ENCODE results near the gene RBM23.

RBM23 gene

GRCh38 chr14:22884738-22885523, 34.0 kb downstream of the RBM23 start:
- no peaks in the 10 kb centered on the region for H3K4me1 ChIP-seq (ENCODE audit: control insufficient read depth, insufficient read depth, low read length)
- H3K4me3 ChIP-seq (ENCODE audit: low read length) = no peak overlapping the region
- DNase-seq (ENCODE audit: low read depth) = no peak

DNA sequence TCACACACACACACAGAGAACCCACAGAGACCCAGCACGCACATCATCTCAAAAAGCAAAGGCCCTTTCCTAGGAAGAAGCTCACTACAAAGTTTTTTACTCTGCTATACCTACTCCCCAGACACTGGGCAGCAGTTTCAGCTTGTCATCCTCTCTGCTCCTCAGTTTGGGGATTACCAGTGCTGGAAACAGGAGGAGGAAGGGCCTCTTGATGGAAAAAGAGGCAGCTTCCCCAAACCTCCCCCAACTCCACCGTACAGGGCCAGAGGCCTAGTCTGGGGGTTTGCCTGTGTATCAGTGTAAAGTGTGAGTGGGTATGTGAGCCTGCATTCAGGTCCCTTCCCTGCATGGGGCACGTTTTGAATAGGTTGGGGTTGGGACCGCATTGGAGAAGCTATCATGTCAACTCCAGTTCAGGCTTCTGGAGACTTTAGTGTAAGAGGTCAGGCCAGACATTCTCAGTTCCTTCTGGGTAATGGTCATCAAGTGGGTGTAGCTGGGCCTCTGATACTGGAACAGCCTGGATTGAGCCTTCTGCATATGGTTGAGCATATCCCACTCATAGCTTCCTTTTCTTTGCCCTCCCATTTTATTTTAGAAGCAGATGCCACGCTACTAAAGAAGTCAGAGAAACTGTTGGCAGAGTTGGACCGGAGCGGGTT, 34.7 kb downstream of the RBM23 start:
- Histone ChIP-seq H3K36me3 (ENCODE audit: control insufficient read depth, insufficient read depth, low read length, severe bottlenecking) (peaks cover 5% of the 10 kb centered on the region), H3K9me3 (ENCODE audit: control insufficient read depth, low read length) (no peaks in the 10 kb centered on the region), H3K9ac (ENCODE audit: low read length) (no peak overlapping the region), H3K4me3 (ENCODE audit: low read length) (no peak overlapping the region), H3K4me1 (ENCODE audit: control insufficient read depth, insufficient read depth, low read length) (no peaks in the 10 kb centered on the region), H3K27me3 (replicated peaks; ENCODE audit: control insufficient read depth, insufficient read depth, low read length) (peaks cover 9% of the 10 kb centered on the region)
- DNase-seq (ENCODE audit: low read depth) = no peak

More at GRCh38 chr14:22884738-22885523, 34.0 kb downstream of the RBM23 start:
- no peaks in the 10 kb centered on the region for H3K9me3 ChIP-seq (ENCODE audit: control insufficient read depth, low read length)
- no peak overlapping the region for H3K9ac ChIP-seq (ENCODE audit: low read length)
- no peaks in the 10 kb centered on the region for H3K36me3 ChIP-seq (ENCODE audit: control insufficient read depth, insufficient read depth, low read length, severe bottlenecking)
- H3K27me3 ChIP-seq (replicated peaks; ENCODE audit: control insufficient read depth, insufficient read depth, low read length) = peaks cover 9% of the 10 kb centered on the region

DNA sequence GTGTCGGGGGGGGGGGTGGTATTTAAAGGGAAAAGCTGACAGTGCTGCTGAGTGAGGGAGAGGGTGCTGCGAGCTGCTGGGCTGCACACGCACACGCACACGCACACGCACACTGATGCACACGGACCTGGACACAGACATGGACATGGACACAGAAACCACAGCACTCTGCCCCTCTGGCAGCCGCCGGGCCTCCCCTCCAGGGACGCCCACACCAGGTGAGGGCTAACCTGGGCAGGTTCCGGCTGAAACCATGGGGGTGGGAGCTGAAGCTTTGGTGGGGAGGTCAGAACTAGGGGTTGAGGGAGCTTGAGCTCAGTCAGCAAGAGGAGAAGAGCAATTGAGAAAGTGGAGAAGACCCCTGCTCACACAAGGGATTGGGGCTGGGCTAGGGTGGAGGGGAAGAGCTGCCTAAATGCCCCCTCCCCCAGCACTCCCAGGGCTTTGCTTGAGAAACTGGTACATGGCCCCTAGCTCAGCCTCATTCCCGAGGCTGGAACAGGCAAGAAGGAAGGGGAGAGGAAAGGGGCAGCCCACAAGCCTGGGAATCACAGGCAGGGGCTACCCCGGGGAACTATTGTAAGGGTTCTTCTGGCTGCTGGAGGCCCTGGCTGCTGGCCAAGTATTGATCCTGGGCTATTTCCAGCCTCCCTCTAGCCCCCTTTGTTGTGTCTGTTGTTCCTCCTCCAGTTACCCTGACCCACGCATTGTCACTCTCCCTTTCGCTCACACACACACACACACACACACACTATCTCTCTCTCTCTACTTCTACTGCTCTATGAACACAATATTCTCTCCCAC, 35.6 kb downstream of the RBM23 start, which contains the start of gene REM2:
Gene REM2, plus strand, starts transcription at position 50 of the 804 bp plus-strand sequence. Its CDS starts 66 bp downstream, at position 116.
- Histone ChIP-seq H3K4me3 (ENCODE audit: low read length) (no peak within 1 kb of the TSS), H3K9me3 (ENCODE audit: control insufficient read depth, low read length) (no peaks in the 10 kb centered on the region), H3K36me3 (ENCODE audit: control insufficient read depth, insufficient read depth, low read length, severe bottlenecking) (peaks cover 9% of the 10 kb centered on the region), H3K4me1 (ENCODE audit: control insufficient read depth, insufficient read depth, low read length) (no peaks in the 10 kb centered on the region), H3K9ac (ENCODE audit: low read length) (no peak within 1 kb of the TSS), H3K27me3 (replicated peaks; ENCODE audit: control insufficient read depth, insufficient read depth, low read length) (peaks cover 9% of the 10 kb centered on the region)
- no peak for DNase-seq (ENCODE audit: low read depth)

DNA sequence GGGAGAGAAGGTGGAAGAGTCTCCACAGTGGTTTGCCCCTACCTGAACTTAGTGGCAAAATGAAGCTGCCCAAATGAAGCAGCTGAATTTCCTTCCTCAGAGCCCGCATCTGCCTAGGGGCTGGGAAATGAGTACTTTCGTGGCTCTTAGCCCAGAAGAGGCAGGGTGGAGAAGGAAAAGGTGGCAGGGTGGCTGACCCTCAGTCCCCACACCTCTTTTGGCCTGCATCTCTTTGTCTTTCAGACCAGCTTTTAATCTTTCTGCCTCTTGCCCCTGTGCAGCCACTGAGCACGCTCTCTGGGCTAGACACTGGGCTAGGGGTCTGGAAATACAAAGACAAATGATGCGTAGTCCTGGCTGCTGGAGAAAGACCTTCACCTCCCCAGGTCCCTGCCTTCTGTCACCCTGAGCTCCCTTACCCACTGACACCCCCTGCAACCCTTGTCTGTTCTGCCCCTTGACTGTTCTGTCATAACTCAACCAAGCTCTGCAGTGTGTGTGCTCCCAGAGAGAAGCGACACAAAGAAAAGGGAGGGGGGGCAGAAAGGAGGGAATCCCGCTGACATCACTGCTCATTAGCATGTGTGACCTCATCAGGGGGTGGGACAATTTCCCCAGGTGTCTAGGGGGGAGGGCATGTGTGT, 36.3 kb downstream of the RBM23 start:
- Histone ChIP-seq H3K9me3 (ENCODE audit: control insufficient read depth, low read length) (no peaks in the 10 kb centered on the region), H3K27me3 (replicated peaks; ENCODE audit: control insufficient read depth, insufficient read depth, low read length) (peaks cover 9% of the 10 kb centered on the region), H3K9ac (ENCODE audit: low read length) (no peak overlapping the region), H3K36me3 (ENCODE audit: control insufficient read depth, insufficient read depth, low read length, severe bottlenecking) (peaks cover 17% of the 10 kb centered on the region), H3K4me3 (ENCODE audit: low read length) (no peak overlapping the region), H3K4me1 (ENCODE audit: control insufficient read depth, insufficient read depth, low read length) (no peaks in the 10 kb centered on the region)
- DNase-seq (ENCODE audit: low read depth) = no peak

GRCh38 chr14:22882064-22882463, 36.9 kb downstream of the RBM23 start:
- DNase-seq (ENCODE audit: low read depth) = no peak
- H3K36me3 ChIP-seq (ENCODE audit: control insufficient read depth, insufficient read depth, low read length, severe bottlenecking) = peaks cover 22% of the 10 kb centered on the region
- H3K4me3 ChIP-seq (ENCODE audit: low read length) = no peak overlapping the region
- H3K9ac ChIP-seq (ENCODE audit: low read length) = no peak overlapping the region
- H3K9me3 ChIP-seq (ENCODE audit: control insufficient read depth, low read length) = no peaks in the 10 kb centered on the region
- no peaks in the 10 kb centered on the region for H3K4me1 ChIP-seq (ENCODE audit: control insufficient read depth, insufficient read depth, low read length)
- peaks cover 9% of the 10 kb centered on the region for H3K27me3 ChIP-seq (replicated peaks; ENCODE audit: control insufficient read depth, insufficient read depth, low read length)

GRCh38 chr14:22878271-22879246, 40.4 kb downstream of the RBM23 start:
- no peaks in the 10 kb centered on the region for H3K9me3 ChIP-seq (ENCODE audit: control insufficient read depth, low read length)
- H3K4me3 ChIP-seq (ENCODE audit: low read length) = no peak overlapping the region
- peaks cover 9% of the 10 kb centered on the region for H3K27me3 ChIP-seq (replicated peaks; ENCODE audit: control insufficient read depth, insufficient read depth, low read length)
- H3K36me3 ChIP-seq (ENCODE audit: control insufficient read depth, insufficient read depth, low read length, severe bottlenecking) = peaks cover 55% of the 10 kb centered on the region
- DNase-seq (ENCODE audit: low read depth) = no peak
- H3K4me1 ChIP-seq (ENCODE audit: control insufficient read depth, insufficient read depth, low read length) = peaks cover 6% of the 10 kb centered on the region
- no peak overlapping the region for H3K9ac ChIP-seq (ENCODE audit: low read length)

- Histone ChIP-seq H3K27me3 (replicated peaks; ENCODE audit: control insufficient read depth, insufficient read depth, low read length) (peaks cover 2% of the 10 kb centered on the region), H3K36me3 (ENCODE audit: control insufficient read depth, insufficient read depth, low read length, severe bottlenecking) (peaks cover 55% of the 10 kb centered on the region)
These were observed 41.9 kb downstream of the RBM23 start for GRCh38 chr14:22877000-22877501.

DNA sequence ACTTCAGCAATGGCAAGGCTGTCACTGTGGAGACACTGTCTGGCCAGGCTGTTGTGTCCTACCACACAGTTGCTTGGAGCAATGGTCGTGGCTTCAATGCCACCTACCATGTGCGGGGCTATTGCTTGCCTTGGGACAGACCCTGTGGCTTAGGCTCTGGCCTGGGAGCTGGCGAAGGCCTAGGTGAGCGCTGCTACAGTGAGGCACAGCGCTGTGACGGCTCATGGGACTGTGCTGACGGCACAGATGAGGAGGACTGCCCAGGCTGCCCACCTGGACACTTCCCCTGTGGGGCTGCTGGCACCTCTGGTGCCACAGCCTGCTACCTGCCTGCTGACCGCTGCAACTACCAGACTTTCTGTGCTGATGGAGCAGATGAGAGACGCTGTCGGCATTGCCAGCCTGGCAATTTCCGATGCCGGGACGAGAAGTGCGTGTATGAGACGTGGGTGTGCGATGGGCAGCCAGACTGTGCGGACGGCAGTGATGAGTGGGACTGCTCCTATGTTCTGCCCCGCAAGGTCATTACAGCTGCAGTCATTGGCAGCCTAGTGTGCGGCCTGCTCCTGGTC, 43.1 kb downstream of the RBM23 start:
- no peak overlapping the region for H3K4me3 ChIP-seq (ENCODE audit: low read length)
- DNase-seq (ENCODE audit: low read depth) = no peak
- H3K4me1 ChIP-seq (ENCODE audit: control insufficient read depth, insufficient read depth, low read length) = peaks cover 15% of the 10 kb centered on the region
- H3K9ac ChIP-seq (ENCODE audit: low read length) = peak overlapping the region; percentile 10
- H3K36me3 ChIP-seq (ENCODE audit: control insufficient read depth, insufficient read depth, low read length, severe bottlenecking) = peaks cover 55% of the 10 kb centered on the region
- H3K9me3 ChIP-seq (ENCODE audit: control insufficient read depth, low read length) = no peaks in the 10 kb centered on the region
- no peaks in the 10 kb centered on the region for H3K27me3 ChIP-seq (replicated peaks; ENCODE audit: control insufficient read depth, insufficient read depth, low read length)

More at GRCh38 chr14:22877000-22877501, 41.9 kb downstream of the RBM23 start:
- DNase-seq (ENCODE audit: low read depth) = no peak
- Histone ChIP-seq H3K4me3 (ENCODE audit: low read length) (no peak overlapping the region), H3K9ac (ENCODE audit: low read length) (no peak overlapping the region), H3K9me3 (ENCODE audit: control insufficient read depth, low read length) (no peaks in the 10 kb centered on the region), H3K4me1 (ENCODE audit: control insufficient read depth, insufficient read depth, low read length) (peaks cover 12% of the 10 kb centered on the region)

GRCh38 chr14:22875003-22875747, 43.8 kb downstream of the RBM23 start:
- no peak for DNase-seq (ENCODE audit: low read depth)
- H3K9me3 ChIP-seq (ENCODE audit: control insufficient read depth, low read length) = no peaks in the 10 kb centered on the region
- peaks cover 55% of the 10 kb centered on the region for H3K36me3 ChIP-seq (ENCODE audit: control insufficient read depth, insufficient read depth, low read length, severe bottlenecking)
- H3K4me1 ChIP-seq (ENCODE audit: control insufficient read depth, insufficient read depth, low read length) = peaks cover 19% of the 10 kb centered on the region
- no peak overlapping the region for H3K9ac ChIP-seq (ENCODE audit: low read length)
- H3K27me3 ChIP-seq (replicated peaks; ENCODE audit: control insufficient read depth, insufficient read depth, low read length) = no peaks in the 10 kb centered on the region
- H3K4me3 ChIP-seq (ENCODE audit: low read length) = no peak overlapping the region

All from adipocyte (in vitro differentiated cells).